Urothelium cell line (cell line): ENCODE measurements around the gene TRIM54.

Source experiments
- DNase-seq: peaks from one replicate; pipeline ENCODE4 v3.0.0; 2011; ENCODE audit warnings: low spot score, mixed read lengths
- FAIRE-seq: peaks from 2 replicates; lab custom pipeline; 2011; peaks lifted over from hg19 to GRCh38; lab: Jason Lieb, UNC

TRIM54 gene, protein sequence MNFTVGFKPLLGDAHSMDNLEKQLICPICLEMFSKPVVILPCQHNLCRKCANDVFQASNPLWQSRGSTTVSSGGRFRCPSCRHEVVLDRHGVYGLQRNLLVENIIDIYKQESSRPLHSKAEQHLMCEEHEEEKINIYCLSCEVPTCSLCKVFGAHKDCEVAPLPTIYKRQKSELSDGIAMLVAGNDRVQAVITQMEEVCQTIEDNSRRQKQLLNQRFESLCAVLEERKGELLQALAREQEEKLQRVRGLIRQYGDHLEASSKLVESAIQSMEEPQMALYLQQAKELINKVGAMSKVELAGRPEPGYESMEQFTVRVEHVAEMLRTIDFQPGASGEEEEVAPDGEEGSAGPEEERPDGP

DNA sequence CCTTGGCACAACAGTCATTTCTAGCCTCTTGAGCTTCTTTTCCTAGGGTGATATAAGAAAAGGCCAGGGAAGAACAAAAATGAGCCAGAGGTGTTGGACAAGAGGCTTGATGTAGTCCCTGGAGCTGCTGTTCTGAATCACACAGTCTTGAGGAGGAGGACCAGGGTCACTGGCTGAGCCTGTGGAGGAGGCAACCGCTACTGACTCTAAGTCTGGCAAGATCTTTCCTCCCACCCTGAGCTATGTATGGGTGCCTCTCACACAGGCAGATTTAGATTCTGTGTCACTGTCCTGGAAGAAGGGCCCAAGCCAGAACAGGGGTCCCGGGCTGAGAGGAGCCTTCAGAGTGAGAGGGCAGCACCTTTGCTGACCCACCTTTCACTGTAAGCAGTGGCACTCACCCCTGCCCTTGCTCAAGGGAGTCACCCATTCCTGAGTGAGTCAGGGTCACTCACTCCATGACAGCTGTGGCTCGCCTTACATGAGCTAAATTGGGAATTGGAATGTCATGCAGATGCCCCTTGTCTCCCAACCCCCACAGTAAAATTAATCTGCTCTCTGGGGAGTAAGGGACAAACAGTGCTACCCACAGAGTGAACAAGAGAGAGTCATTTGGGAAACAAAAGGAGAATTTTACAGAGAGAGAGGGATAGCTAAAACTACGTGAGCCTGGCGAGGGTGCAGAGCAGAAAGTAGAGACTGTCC lies at the start of gene TRIM54:
Gene TRIM54, plus strand, starts transcription at position 575 of the 705 bp plus-strand sequence. CDS start 303 bp downstream, outside the sequence.
- FAIRE-seq (peak; percentile 35), DNase-seq (no peak)

DNA sequence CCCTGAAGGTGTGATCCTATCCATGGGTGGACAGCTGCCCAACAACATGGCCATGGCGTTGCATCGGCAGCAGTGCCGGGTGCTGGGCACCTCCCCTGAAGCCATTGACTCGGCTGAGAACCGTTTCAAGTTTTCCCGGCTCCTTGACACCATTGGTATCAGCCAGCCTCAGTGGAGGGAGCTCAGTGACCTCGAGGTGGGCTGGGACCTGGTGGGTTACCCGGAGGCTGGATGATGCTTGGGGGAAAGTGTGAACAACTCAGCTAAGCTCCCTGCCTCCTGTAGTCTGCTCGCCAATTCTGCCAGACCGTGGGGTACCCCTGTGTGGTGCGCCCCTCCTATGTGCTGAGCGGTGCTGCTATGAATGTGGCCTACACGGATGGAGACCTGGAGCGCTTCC lies 48.9 kb upstream of the TRIM54 start:
- DNase-seq (no peak), FAIRE-seq (no peak)

DNA sequence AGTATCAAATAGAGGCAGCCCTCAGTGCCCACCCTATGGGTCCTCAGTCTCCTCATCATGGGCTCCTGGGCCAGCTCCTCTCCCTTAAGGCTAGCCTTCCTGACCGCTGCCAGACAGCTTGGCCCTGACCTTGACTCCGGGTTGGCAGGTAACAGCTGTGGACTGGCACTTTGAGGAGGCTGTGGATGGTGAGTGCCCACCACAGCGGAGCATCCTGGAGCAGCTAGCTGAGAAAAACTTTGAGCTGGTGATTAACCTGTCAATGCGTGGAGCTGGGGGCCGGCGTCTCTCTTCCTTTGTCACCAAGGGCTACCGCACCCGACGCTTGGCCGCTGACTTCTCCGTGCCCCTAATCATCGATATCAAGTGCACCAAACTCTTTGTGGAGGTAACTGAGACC lies 46.1 kb upstream of the TRIM54 start:
- no peak for DNase-seq
- no peak for FAIRE-seq

DNA sequence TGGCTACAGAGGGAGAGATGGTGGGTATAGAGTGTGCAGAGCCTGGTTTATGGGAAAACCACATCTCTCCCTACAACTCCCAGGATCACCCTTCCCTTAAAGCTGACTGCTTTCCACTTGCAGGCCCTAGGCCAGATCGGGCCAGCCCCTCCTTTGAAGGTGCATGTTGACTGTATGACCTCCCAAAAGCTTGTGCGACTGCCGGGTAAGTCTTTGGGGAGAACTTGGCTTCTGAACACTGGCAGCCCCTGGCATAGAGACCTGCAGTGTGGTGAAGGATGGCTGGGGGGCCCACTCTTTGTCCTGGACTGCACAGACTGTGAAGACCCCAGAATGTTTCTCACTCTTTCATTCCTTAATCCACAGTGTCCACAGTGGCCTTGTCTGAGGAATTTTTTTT lies 45.6 kb upstream of the TRIM54 start:
- DNase-seq = no peak
- FAIRE-seq = no peak

DNA sequence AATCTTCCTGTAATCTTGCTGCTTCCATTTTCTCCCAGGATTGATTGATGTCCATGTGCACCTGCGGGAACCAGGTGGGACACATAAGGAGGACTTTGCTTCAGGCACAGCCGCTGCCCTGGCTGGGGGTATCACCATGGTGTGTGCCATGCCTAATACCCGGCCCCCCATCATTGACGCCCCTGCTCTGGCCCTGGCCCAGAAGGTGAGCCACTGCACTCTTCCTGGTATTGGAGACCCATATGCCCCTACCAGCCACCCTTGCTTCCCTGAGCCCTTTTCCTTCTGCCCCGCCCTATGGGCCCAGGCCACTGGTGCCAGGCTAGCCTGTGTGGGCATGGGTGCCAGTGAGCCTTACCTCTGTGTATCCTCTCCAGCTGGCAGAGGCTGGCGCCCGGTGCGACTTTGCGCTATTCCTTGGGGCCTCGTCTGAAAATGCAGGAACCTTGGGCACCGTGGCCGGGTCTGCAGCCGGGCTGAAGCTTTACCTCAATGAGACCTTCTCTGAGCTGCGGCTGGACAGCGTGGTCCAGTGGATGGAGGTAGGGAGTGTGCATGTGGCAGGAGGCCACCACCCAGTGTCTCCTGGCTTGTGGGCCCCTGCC lies 44.8 kb upstream of the TRIM54 start:
- DNase-seq (no peak), FAIRE-seq (no peak)

DNA sequence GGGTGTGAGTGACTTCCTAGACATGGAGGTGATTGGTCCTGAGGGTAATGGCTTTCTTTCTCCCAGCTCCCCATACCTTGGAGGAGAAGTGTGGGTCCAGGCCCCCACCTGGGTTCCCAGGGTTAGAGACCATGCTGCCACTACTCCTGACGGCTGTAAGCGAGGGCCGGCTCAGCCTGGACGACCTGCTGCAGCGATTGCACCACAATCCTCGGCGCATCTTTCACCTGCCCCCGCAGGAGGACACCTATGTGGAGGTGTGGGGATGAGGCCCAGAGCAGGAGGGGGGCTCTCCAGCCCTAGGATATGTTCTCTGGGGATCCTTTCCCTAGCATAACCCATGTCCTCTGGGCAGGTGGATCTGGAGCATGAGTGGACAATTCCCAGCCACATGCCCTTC lies 43.3 kb upstream of the TRIM54 start:
- no peak for FAIRE-seq
- no peak for DNase-seq

DNA sequence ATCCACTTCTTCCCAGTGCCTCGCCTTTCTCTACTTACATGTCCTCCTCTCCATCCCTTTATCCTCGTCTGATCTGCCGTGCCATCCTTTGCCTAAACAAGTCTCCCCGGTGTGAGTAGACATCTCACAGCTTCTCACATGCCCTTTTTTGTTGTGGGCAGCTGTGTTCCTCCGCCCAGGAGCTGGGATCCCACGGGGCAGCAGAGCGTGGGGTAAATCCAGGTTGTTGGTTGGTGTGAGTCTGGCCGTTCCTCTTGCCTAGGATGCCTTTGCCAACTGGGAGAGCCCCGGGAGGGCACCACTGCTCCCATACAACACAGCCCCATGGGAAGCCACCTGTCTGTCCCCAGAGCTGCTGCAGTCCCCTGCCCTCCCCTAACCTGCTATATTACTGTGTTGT lies 41.8 kb upstream of the TRIM54 start:
- no peak for FAIRE-seq

DNA sequence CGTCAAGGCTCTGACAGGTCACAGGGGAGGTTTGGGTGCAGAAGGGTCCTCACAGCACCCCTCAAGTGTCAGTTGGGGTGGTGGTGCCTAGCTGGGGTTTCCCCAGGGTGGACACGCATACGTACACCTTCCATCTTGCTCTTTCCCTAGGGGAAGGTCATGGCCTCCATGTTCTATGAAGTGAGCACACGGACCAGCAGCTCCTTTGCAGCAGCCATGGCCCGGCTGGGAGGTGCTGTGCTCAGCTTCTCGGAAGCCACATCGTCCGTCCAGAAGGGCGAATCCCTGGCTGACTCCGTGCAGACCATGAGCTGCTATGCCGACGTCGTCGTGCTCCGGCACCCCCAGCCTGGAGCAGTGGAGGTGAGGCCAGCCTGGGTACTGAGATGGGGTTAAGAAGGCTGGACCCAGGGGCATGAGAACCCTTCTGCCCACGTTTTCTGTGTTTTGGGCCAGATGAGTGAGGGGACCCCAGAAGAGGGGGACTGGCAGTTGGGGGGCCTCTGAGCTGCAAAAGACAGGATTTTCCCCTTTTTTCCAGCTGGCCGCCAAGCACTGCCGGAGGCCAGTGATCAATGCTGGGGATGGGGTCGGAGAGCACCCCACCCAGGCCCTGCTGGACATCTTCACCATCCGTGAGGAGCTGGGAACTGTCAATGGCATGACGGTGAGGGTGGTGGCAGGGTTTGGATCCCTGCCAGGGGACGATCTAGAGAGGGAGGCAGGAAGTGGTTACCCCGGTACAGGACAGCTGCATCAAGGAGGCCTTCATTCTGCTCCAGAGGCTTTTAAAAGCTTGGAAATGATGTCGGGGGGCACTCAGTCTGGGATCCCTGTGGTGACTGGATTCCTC lies 40.2 kb upstream of the TRIM54 start:
- FAIRE-seq (no peak), DNase-seq (no peak)

More for the DNA sequence above, 41.8 kb upstream of the TRIM54 start:
- DNase-seq = no peak

DNA sequence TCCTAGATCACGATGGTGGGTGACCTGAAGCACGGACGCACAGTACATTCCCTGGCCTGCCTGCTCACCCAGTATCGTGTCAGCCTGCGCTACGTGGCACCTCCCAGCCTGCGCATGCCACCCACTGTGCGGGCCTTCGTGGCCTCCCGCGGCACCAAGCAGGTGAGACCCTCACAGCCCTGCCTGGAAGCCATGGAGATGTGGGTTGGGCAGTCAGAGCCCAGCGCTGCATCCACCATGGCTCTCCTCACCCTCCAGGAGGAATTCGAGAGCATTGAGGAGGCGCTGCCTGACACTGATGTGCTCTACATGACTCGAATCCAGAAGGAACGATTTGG lies 39.6 kb upstream of the TRIM54 start:
- peak; percentile 35 for FAIRE-seq

DNA sequence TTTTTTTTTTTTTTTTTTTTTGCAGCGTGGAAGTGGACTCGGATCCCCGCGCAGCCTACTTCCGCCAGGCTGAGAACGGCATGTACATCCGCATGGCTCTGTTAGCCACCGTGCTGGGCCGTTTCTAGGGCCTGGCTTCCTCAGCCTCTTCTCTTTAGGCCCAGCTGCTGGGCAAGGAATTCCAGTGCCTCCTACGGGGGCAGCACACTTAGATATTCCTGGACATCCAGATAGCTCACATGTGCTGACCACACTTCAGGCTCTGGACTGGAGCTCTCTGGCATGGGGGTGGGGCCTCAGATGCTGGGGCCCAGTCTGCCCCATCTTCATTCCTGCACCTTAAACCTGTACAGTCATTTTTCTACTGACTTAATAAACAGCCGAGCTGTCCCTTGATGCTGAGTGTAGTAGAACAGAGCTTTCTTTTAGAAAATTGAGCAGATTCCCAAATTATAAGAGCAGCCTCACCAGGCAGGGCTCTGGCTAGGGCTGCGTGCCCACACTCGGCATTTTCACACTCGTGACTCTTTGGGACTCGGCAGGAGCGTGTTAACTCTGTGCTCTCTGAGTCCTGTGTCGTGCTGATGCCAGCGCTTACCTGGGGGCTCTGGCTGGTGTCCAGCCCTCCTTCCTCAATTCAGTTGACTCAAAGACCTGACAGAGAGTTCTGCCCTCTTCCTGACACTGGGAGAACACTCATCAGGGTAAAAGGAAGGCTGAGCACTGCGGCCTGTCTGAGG lies 38.7 kb upstream of the TRIM54 start:
- no peak for DNase-seq
- FAIRE-seq = no peak

More for the DNA sequence above, 39.6 kb upstream of the TRIM54 start:
- DNase-seq = no peak

DNA sequence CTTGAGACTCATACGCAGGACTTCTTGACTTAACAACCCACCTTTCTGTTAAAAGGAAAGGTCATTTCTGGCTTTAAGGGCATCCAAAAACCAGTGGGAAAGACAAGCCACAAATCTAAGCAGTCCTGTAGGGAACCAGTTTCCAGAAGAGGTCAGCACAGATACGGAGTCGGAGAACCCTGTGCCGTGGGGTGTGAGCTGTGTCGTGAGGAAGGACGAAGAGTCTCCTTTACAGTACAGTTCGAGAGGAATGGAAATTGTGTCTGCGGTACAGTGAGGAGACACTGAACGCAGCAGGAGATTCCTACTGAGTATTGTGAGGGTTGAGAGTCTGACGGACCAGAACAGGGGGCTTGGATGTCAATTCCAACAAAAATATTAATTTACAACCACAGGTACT lies 37.1 kb upstream of the TRIM54 start:
- DNase-seq = no peak
- FAIRE-seq = no peak

DNA sequence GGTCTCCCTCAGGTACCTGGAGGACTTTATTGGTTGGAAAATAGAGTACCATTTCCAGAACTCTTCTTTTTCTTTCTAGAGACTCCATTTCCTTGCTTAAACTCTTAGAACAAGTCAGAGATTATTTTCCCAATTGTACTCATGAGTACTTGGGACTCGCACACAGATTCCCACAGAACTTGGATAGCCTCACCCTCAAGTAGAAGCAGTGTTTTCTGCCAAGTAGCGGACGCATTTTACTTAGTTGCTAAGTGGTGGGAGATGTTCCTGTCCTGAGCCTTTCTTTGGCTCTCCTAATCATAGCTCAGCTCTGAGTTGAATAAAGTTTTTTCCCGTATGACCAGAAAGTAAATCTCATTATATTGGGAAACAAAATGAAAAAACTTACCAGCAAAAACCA lies 36.6 kb upstream of the TRIM54 start:
- no peak for FAIRE-seq
- no peak for DNase-seq

DNA sequence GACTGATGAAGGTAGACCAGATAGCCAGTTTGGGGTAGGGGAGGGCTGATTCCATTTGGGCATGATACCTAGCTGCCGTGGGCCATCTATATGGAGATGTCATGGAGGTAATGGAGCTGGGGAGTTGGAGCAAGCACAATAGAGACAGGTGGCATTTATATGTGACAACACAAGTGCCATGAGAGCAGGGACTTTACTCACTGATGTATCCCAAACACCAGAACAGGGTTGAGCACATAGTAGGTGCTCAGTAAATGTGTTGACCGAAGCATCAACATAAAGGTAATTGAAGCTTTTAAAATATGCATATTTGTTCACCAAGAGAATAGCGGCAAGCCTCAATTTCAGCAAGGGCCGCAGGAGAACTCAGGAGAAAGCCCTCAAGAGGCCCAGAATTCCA lies 34.3 kb upstream of the TRIM54 start:
- FAIRE-seq = no peak
- DNase-seq = no peak

DNA sequence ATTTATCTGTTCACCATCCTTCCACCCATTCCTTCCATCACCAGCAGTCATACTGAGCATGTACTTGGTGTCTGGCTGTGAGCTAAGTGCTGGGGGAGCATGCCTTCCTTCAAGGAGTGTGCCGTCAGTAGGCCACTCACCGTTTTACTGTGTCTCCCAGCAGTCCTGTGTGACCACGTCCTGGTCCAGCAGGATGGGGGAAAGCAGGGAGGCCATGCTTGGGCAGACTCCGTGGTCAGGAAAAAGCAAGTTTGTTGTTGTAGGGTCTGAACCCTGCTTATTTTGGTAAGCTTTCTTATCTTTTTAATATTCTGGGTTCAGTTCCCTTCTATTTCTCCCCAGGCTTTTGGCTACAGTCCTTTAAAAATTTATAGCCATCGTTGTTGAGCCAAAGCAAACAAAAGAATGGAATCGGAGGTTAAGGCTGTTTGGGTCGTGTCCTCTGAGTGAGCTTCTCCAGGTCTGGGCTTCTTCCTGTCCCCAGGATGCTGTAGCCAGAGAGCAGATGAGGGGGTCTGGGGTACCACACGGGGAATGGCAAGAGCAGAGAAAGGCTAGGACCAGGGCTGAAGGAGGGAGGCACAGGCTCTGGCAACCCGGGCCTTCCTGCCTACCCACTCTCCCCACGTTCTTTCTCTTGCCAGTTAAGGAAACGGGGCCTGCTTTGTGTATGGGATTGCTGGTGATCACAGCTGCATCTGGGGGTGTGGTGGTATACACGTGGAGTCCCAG lies 32.9 kb upstream of the TRIM54 start:
- DNase-seq = no peak
- no peak for FAIRE-seq

DNA sequence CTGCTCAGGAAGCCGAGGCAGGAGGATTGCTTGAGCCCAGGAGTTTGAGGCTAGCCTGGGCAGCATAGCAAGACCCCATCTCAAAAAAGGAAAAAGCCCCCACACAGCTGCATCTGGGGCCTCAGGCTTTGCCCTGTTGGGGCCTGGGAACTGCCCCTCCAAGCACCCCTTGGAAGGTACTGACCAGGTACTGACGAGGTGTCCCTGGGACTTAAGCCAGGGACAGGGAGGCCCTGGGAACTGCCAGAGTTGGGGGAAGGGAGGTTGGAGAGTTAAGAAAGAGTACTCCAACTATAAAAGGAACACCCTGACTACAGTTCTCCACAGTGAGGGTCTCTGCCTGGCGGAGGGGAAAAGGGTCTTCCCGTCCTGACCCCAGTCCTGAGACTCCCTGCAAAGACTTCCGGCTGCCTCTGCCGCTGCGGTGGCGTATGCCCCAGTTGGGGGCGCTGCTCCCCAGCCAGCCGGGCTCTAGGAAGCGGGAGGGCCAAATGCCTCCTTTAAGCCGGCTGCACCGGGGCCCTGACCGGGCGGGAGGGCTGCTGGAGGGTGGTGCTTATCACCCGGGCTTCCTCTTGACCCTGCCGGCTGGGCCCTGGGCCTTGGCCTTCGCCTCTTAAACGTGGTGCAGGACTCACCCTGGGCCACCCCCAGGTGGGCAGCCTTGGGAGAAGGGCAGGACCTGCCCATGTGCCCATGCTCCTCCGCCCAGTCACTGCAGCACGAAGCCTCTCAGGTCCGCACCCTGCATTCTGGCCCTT lies 32.2 kb upstream of the TRIM54 start:
- FAIRE-seq (no peak), DNase-seq (no peak)

DNA sequence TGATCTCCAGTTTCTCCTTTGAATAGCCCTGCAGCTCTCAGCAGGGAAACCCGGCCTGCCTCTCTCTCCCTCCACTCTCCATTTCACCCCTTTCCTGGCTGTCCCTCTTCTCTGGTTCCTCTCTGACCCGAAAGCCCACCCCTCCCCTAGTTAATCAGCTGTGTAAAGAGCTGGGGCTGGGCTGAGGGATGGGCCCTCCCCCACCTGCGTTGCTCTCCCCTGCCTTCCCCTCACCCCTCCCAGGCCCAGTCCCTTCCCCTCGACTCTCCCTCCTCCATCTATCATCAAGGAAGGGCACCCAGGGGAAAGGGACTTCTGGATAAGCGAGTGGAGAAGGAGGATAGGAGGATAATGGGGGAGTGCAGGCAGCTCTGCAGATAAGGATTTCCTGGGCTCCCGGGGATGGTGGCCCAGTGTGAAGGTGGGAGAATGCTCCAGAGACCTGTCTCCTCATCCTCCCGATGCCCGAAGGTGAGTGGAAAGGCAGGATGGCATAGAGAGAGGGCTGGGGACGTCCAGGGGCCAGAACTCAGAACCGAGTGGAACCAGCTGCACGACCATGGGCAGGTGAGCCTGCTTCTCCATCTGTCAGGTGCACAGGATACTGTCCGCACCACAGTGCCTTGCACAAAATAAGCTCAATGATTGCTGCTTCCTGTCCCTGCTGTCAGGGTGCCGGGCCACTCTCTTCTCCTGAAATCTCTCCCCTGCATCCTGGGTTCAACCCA lies 31.4 kb upstream of the TRIM54 start:
- FAIRE-seq (no peak), DNase-seq (no peak)

DNA sequence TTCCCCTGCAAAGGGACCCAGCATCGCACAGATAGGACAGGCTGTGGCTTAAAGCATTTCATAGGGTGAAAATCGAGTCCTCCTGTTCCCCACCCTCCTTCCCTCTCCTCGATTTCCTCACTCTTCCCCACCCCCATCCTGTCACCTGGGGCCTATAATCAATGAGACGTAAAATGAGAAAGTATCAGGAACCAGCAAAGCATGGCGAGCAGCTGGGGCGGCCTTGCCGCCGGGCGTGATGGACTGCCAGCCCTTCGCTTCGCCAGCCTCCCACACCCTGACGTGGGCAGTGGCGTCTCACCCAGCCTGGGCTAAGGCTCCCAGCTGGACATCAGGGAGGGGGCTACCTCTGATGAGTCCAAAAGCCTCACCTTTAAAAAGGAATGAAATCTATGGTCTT lies 30.5 kb upstream of the TRIM54 start:
- FAIRE-seq = no peak
- DNase-seq = no peak

DNA sequence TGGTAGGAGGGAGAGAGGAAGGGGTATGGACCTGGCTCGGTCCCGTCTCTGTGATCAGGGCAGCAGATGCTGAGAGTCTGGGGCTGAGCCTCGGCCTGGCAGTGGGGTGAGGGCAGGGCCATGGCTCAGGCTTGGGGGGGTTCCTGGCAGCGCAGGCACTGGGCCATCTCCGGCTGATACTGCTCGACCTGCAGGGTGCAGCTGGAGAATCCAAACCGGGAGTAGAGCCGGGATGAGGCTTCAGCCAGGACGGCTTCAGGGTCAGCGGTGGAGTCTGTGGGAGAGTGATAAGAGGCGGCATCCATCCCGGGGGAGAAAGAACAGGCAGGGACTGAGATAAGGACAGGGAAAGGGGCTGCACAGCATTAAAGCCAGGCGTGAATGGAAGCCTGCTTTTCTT lies 27.0 kb upstream of the TRIM54 start:
- FAIRE-seq = no peak
- no peak for DNase-seq
